ENCODE results near the gene CA9.
"Not testable (repeated sequence)": the region's sequence is repeated elsewhere in the genome, so short reads cannot be mapped to it uniquely, and the experiment has no call there.

Gene CA9

DNA sequence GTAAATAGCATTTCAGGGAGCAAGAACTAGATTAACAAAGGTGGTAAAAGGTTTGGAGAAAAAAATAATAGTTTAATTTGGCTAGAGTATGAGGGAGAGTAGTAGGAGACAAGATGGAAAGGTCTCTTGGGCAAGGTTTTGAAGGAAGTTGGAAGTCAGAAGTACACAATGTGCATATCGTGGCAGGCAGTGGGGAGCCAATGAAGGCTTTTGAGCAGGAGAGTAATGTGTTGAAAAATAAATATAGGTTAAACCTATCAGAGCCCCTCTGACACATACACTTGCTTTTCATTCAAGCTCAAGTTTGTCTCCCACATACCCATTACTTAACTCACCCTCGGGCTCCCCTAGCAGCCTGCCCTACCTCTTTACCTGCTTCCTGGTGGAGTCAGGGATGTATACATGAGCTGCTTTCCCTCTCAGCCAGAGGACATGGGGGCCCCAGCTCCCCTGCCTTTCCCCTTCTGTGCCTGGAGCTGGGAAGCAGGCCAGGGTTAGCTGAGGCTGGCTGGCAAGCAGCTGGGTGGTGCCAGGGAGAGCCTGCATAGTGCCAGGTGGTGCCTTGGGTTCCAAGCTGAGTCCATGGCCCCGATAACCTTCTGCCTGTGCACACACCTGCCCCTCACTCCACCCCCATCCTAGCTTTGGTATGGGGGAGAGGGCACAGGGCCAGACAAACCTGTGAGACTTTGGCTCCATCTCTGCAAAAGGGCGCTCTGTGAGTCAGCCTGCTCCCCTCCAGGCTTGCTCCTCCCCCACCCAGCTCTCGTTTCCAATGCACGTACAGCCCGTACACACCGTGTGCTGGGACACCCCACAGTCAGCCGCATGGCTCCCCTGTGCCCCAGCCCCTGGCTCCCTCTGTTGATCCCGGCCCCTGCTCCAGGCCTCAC is at the start of gene CA9:
TSS of gene CA9 (plus strand) at position 797 of the 893 bp plus-strand sequence. CDS start at position 829, 32 bp downstream.
- DNase-seq: peak; percentile 55

DNA sequence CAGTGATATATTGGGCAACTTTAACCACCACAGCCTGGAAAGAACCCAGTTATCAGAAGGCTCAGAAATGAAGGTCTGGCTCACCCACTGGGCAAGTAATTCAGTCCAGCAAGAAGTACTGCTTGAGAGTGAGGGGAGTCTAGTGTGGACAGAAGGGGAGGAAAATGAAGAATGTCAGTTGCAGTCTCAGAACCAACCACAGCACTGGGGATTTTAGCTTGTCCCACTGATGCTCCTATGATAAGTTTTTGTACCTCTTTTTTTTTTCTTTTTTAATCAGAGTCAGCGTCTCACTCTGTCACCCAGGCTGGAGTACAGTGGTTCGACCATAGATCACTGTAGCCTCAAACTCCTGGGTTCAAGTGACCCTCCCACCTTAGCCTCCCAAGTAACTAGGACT is 46.2 kb upstream of the CA9 start:
- no peak for DNase-seq

DNA sequence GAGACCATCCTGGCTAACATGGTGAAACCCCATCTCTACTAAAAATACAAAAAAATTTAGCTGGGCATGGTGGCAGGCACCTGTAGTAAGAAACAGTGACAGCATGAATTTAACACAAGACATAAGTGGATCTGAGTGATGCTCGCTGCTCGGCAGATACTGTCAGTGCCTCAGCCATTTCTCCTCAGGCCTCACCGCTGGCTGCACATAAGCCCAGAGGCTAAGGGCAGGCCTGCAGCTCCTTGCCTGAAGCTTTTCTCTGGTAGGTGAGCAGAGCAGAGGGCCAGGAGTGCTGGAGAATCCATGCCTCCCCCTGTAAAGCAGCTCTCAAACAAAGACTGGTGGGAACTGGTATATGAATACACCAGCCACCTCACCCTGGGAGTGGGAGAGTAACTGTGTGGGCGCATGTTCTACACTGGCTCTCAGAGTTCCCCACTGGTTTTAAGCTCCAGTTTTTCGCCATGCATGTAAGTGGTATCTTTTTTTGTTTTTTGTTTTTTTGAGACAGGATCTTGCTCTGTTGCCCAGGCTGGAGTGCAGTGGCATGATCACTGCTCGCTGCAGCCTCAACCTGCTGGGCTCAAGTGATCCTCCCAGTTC is 45.2 kb upstream of the CA9 start:
- no peak for DNase-seq

DNA sequence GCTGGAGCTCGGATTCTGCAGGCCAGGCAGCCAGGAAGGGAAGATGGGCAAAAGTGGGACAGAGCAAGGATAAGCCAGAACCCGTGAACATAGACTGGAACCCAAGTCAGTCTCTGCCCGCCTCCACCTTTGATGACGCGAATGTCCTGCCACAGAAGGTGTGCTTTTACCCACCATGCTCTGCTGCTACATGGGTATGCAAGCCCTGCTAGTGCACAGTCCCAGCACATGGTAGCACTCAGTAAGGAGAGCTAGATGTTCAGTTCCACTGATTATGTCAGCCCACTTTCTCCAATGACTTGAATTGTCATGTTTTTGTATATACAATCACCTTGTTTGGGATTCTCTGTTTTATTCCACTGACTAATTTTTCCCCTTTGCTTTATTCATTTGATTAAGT is 44.1 kb upstream of the CA9 start:
- DNase-seq: no peak

DNA sequence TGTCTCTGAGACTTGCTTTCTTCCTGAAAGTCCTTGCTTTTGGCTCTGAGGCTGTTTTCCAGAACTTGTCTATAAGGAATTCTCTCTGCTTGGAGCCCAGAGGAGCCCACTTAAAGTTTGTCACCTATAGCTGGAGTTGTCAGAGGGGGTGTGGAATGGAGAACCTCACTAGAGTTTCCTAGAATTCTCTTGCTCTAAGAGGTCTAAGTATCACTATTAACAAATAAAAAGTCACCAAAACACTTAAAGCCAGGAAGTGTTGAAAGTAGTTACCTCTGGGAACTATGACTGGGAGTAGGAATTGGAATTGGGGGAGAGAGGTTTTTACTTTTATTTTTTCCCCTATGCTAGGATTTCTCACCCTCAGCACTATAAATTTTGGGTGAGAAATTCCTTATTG is 38.0 kb upstream of the CA9 start:
- DNase-seq: no peak

DNA sequence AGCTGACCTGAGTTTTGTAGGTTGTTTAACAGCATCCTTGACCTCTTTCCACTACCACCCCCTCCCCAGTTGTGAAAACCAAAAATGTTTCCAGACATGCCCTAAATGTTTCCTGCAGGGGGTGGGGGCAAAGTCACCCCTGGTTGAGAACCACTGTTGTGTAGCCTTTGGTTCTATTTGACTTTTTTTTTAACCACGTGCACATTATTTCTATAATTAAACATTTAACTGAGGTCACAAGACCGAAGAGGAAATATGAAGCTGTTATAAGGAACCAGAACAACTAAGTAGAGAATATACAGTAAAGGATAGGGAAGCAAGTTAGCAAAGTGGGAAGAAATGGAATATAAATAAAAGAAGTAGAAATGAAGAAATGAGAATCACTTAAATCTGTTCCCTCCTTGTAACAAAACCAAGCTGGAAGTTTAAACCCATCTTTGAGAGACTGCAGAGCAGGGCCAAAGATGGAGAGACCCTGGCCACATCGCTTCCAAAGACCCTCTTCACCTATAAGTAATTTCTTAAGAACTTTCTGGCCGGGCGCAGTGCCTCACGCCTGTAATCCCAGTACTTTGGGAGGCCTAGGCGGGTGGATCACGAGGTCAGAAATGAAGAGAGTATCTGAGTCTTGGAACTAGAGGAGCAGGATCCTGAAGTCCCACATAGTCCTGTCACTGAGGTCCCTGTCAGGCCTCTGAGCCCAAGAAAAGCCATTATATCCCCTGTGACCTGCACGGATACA is 37.4 kb upstream of the CA9 start:
- no peak for DNase-seq

GRCh38 chr9:35636877-35637246 is 36.9 kb upstream of the CA9 start:
- not testable (repeated sequence) for DNase-seq

- DNase-seq: not testable (repeated sequence)
Measured at GRCh38 chr9:35637427-35637955, 36.2 kb upstream of the CA9 start.

- DNase-seq: not testable (repeated sequence)
Measured at GRCh38 chr9:35638751-35639150, 35.0 kb upstream of the CA9 start.

GRCh38 chr9:35639225-35639624 is 34.5 kb upstream of the CA9 start:
- not testable (repeated sequence) for DNase-seq

DNA sequence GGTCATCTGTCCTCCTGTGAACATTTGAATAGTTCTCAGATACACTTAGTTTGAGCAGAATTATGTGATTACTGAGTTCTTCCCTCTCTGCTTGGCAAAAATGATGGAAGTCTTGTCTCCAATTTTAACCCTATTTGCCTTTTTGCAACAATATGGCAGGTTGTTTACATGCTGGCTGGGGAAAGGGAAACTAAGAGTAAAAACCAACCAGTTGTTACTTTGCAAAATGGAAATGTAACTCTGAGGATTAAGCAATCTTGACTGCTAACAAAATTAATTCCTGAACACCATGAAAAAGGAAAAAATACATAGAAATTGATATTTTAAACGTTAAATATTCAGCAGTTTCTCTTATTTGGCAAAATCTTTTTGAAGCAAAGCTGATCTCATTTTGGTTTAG is 34.1 kb upstream of the CA9 start:
- DNase-seq: no peak

DNA sequence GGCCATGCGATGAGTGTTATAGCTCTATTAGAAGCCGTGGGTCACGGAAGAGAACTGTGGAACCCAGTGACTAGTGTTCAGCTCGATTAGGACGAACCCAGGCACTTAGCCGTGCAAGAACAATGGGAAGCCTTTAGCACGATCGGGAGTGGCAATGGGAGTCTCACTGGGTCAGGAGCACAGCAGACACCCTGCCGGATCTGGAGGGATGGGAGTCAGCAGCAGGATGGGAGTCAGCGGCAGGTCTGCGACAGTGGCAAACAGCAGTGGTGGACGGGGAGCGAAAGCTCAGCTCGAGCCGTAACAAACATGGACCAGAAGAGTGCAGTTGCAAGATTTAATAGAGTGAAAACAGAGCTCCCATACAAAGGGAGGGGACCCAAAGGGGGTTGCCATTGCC is 33.3 kb upstream of the CA9 start:
- not testable (repeated sequence) for DNase-seq

- DNase-seq: not testable (repeated sequence)
Measured at GRCh38 chr9:35641478-35641877, 32.2 kb upstream of the CA9 start.

GRCh38 chr9:35643046-35643445 is 30.7 kb upstream of the CA9 start:
- DNase-seq: no peak

DNA sequence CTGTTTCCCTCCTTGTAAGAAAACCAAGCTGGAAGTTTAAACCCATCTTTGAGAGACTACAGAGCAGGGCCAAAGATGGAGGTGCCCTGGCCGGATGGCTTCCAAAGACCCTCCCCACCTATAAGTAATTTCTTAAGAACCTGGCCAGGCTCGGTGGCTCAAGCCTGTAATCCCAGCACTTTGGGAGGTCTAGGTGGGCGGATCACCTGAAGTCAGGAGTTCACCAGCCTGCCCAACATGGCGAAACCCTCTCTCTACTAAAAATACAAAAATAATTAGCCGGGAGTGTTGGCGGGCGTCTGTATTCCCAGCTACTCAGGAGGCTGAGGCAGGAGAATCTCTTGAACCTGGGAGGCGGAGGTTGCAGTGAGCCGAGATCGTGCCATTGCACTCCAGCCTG is 28.0 kb upstream of the CA9 start:
- DNase-seq: not testable (repeated sequence)

DNA sequence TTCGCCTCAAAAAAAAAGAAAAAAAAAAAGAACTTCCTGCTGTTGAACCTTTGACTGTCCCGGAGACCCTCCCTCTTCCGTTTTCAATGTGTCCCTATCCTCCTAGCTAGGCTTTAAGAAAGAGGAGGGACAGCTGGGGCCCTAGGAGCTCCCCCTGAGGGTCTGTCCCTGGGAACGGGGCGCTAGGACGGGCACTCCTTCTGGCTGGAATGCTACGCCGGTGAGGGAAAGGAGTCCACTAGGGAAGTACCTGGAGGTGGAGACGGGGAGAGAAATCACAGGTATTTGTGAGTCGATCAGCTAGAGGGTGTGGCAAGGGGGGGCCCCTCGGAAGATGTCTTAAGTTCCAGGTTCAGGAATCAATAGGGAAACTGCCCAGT is 27.6 kb upstream of the CA9 start:
- DNase-seq: no peak

DNA sequence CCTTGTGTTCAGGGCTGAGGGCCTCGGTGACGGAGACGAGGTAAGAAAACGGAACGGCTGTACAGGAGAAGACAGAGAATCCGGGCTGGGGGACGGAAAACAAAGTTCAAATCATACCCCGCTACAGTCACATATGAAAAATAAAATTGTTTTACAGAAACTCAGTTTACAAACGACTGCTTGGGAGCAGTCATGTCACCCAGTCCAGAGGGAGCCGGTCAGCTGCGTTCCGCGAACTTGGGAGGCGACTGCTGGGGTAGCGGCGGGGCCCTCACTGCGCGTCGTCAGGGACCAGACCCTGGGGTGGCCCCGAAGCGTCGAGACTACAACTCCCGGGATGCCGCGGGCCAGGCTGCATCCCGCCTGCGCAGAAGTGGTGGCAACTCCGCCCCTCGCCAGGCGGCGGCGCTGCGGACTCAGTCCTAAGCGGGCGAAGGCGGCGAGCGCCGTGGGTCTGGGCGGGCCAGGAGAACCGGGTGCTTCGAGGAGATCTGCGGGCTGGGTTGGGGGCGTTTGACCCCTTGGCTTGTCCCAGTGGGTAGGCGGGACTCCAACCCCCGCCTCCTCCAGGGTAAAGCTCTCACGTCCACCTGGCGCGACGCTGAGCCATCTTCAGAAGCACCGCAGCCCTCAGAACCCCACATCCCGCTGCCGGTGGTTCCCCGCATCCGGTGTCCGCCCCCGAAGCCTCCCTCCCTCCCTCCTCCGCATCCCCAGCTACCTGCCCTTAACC is 27.0 kb upstream of the CA9 start:
- DNase-seq: peak; percentile 69

- no peak for DNase-seq
Measured at GRCh38 chr9:35649431-35650340, 24.0 kb upstream of the CA9 start.

DNA sequence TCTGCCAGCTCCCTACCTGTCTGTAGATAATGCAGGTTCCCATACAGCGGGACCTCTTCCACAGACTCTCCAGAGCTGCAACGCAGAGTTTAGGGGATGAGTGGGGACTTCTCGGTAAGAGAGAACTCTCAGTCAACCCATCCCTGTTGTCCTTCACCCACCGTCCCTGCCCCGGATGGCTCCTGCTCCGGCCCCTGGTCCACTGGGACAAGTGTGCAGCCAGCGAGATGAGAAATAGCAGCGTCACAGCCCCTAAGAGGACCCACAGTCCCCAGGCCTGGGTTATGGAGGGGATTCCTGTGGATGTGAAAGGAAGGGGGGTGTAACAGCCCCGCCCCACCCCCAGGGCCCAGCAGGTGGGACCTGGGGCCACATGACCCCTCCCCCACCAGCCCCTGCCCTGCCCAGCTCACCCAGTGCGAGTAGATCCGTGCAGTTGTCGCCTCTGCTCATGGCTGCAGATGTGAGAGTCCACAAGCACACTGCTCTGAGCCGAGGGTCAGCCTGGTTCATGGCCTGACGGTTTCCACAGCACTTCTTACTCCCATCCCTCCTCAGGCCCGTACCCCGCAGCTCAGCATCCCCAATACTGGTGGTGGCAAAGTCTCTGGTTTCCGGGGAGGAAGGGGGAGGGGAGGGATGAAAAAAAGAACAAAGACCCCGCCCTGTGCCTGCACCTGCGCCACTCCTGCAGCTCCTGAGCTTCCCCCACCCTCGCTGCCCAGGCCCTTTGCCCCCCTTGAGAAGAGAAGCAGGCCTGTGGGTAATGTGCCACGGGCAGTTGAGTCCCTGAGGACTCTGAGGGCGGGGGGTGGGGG is 23.2 kb upstream of the CA9 start, which contains the start of gene SIT1:
TSS of gene SIT1 (minus strand) at position 591 of the 818 bp plus-strand sequence. CDS start at position 513, 78 bp downstream.
- no peak for DNase-seq
